CD4-positive, alpha-beta T cell treated with Interleukin-4 for 1 hour (primary cell): Measurements from ENCODE around the gene CPNE5.
"Not testable (repeated sequence)": the region's sequence is repeated elsewhere in the genome, so short reads cannot be mapped to it uniquely, and the experiment has no call there.

Experiments used
- DNase-seq, 2 donors: peaks; one replicate each; pipeline ENCODE4 v3.0.0-alpha.2; 2020 to 2022

Gene CPNE5

GRCh38 chr6:36739947-36740817 is 99.1 kb downstream of the CPNE5 start:
- no peak for DNase-seq

- DNase-seq: no peak
Measured at GRCh38 chr6:36738108-36738507, 101.1 kb downstream of the CPNE5 start.

- no peak for DNase-seq
Measured at GRCh38 chr6:36737043-36737785, 102.0 kb downstream of the CPNE5 start.

GRCh38 chr6:36735110-36736071 is 103.9 kb downstream of the CPNE5 start:
- peak; percentile 37 to 56 for DNase-seq

- DNase-seq: no peak
Measured at GRCh38 chr6:36734486-36735060, 104.7 kb downstream of the CPNE5 start.

- DNase-seq: no peak
Measured at GRCh38 chr6:36733300-36733699, 105.9 kb downstream of the CPNE5 start.

GRCh38 chr6:36731622-36732310 is 107.5 kb downstream of the CPNE5 start:
- no peak for DNase-seq

- no peak for DNase-seq
Measured at GRCh38 chr6:36730424-36731380, 108.5 kb downstream of the CPNE5 start.

- no peak for DNase-seq
Measured at GRCh38 chr6:36729161-36729524, 110.1 kb downstream of the CPNE5 start.

- no peak for DNase-seq
Measured at GRCh38 chr6:36728289-36729160, 110.7 kb downstream of the CPNE5 start.

GRCh38 chr6:36727505-36728021 is 111.7 kb downstream of the CPNE5 start:
- no peak for DNase-seq

- DNase-seq: no peak
Measured at GRCh38 chr6:36725581-36725980, 113.7 kb downstream of the CPNE5 start.

GRCh38 chr6:36724514-36725390 is 114.5 kb downstream of the CPNE5 start:
- DNase-seq: peak; percentile 37 to 41

- not testable (repeated sequence) for DNase-seq
Measured at GRCh38 chr6:36723992-36724391, 115.3 kb downstream of the CPNE5 start.

GRCh38 chr6:36722879-36723278 is 116.4 kb downstream of the CPNE5 start:
- DNase-seq: no peak

GRCh38 chr6:36722365-36722764 is 116.9 kb downstream of the CPNE5 start:
- DNase-seq: no peak

GRCh38 chr6:36721369-36722140 is 117.7 kb downstream of the CPNE5 start:
- no peak for DNase-seq
